Liver (tissue), 9 donors: ENCODE results near the gene ANKRD10. TPM values are rescaled to one million over a fixed set of nuclear protein-coding genes. Genes with fewer than 3 reads are reported as not detected.

ENCODE experiments used
- DNase-seq: peaks from one replicate; pipeline ENCODE4 v3.0.0-alpha.2; 2017; ENCODE audit warnings: low spot score
- H3K27ac ChIP-seq, 2 donors: one replicate each; pipeline ENCODE4 v1.7.0; 2013; ENCODE audit warnings: inconsistent platforms in 2 of 2, low read length in 2 of 2, control low read depth in 1 of 2, low read depth in 1 of 2, mild to moderate bottlenecking in 1 of 2
- H3K27me3 ChIP-seq, 4 donors: one replicate each; pipeline versions ENCODE4 v1.6.1 to v1.7.0; 2013; ENCODE audit warnings: low read length in 3 of 4, inconsistent platforms in 1 of 4, mild to moderate bottlenecking in 1 of 4, moderate library complexity in 1 of 4; ENCODE audit not compliant: control insufficient read depth in 4 of 4, insufficient read depth in 4 of 4
- H3K36me3 ChIP-seq, 4 donors: one replicate each; pipeline versions ENCODE4 v1.6.1 to v1.7.0; 2013; ENCODE audit warnings: low read length in 3 of 4, mild to moderate bottlenecking in 3 of 4, low read depth in 1 of 4, moderate library complexity in 1 of 4; ENCODE audit not compliant: control insufficient read depth in 4 of 4, insufficient read depth in 3 of 4
- H3K4me1 ChIP-seq, 4 donors: one replicate each; pipeline versions ENCODE4 v1.6.1 to v1.7.0; 2013; ENCODE audit warnings: low read length in 3 of 4, mild to moderate bottlenecking in 3 of 4, moderate library complexity in 1 of 4; ENCODE audit not compliant: control insufficient read depth in 4 of 4, insufficient read depth in 4 of 4
- H3K4me3 ChIP-seq, 3 donors: one replicate each; pipeline versions ENCODE4 v1.6.1 to v1.7.0; 2013; ENCODE audit warnings: low read length in 3 of 3, control low read depth in 1 of 3, low read depth in 1 of 3, mild to moderate bottlenecking in 1 of 3
- H3K9ac ChIP-seq, 2 donors: one replicate each; pipeline ENCODE4 v1.7.0; 2013; ENCODE audit warnings: low read length in 2 of 2, mild to moderate bottlenecking in 2 of 2, moderate library complexity in 2 of 2, control low read depth in 1 of 2, low read depth in 1 of 2
- H3K9me3 ChIP-seq, 4 donors: one replicate each; pipeline versions ENCODE4 v1.6.1 to v1.7.0; 2013; ENCODE audit warnings: low read length in 3 of 4; ENCODE audit not compliant: control insufficient read depth in 4 of 4
- EGR1 ChIP-seq, 2 donors: IDR thresholded peaks; 2 replicates each; pipeline ENCODE4 v1.6.1; 2016 to 2018; ENCODE audit warnings: antibody characterized with exemption in 2 of 2, low read depth in 2 of 2
- FOXA1 ChIP-seq: IDR thresholded peaks from 2 replicates; pipeline ENCODE4 v1.6.1; 2016; ENCODE audit warnings: antibody characterized with exemption
- FOXA2 ChIP-seq: IDR thresholded peaks from 2 replicates; pipeline ENCODE4 v1.6.1; 2016; ENCODE audit warnings: antibody characterized with exemption
- GABPA ChIP-seq, 2 donors: IDR thresholded peaks in 1 of 2; conservative IDR thresholded peaks in 1 of 2; 2 replicates each; pipeline ENCODE4 v1.6.1; 2016; ENCODE audit warnings: antibody characterized with exemption in 2 of 2, mild to moderate bottlenecking in 1 of 2, moderate library complexity in 1 of 2
- HNF4A ChIP-seq, 2 donors: conservative IDR thresholded peaks; 2 replicates each; pipeline ENCODE4 v1.6.1; 2016; ENCODE audit warnings: antibody characterized with exemption in 2 of 2, mild to moderate bottlenecking in 2 of 2
- HNF4G ChIP-seq: IDR thresholded peaks from 2 replicates; pipeline ENCODE4 v1.6.1; 2016; ENCODE audit warnings: antibody characterized with exemption
- NR2F2 ChIP-seq: IDR thresholded peaks from 2 replicates; pipeline ENCODE4 v1.6.1; 2016; ENCODE audit warnings: antibody characterized with exemption
- RAD21 ChIP-seq, 2 donors: IDR thresholded peaks; 2 replicates each; pipeline ENCODE4 v1.6.1; 2016; ENCODE audit warnings: antibody characterized with exemption in 2 of 2, mild to moderate bottlenecking in 2 of 2
- SP1 ChIP-seq: IDR thresholded peaks from 2 replicates; pipeline ENCODE4 v1.6.1; 2018; ENCODE audit warnings: antibody characterized with exemption, mild to moderate bottlenecking
- TAF1 ChIP-seq: conservative IDR thresholded peaks from 2 replicates; pipeline ENCODE4 v1.6.1; 2016; ENCODE audit warnings: antibody characterized with exemption, mild to moderate bottlenecking
- YY1 ChIP-seq: IDR thresholded peaks from 2 replicates; pipeline ENCODE4 v1.6.1; 2016; ENCODE audit warnings: antibody characterized with exemption, mild to moderate bottlenecking
- WGBS: extraction: QIAGEN DNeasy Blood & Tissue Kit; methylation state at CpG from one replicate; pipeline ENCODE4 v1.1.7; 2013; 5-methylcytosine and 5-hydroxymethylcytosine counted together
- polyA plus RNA-seq, 2 donors: library from polyadenylated mRNA; stranded (reverse) in 1 of 2; unstranded in 1 of 2; fragments of 200-250 nt in 1 of 2; fragments of >200 nt in 1 of 2; fragmentation: Nextera tagmentation in 1 of 2; extraction: Ambion mirVana in 1 of 2; gene quantifications; one replicate each; pipeline versions ENCODE4 v1.2.1 to v1.2.3, GENCODE V29; 2013 to 2015
- total RNA-seq, 2 donors: library from RNA; depleted of rRNA; stranded (reverse); fragments of >200 nt; gene quantifications; one replicate each; pipeline ENCODE4 v1.2.3, GENCODE V29; 2014
- TF ChIP-seq, protein P1 (sequence below): fragments of 150-350 bp; IDR thresholded peaks from 2 replicates; pipeline ENCODE4 v1.5.1; 2017; ENCODE audit warnings: improper control_type of control experiment, low read depth, low read length; ENCODE audit not compliant: missing input control
- TF ChIP-seq, protein P2 (sequence below): IDR thresholded peaks from 2 replicates; pipeline ENCODE4 v1.6.1; 2016; ENCODE audit warnings: antibody characterized with exemption
- TF ChIP-seq, protein P3 (sequence below): IDR thresholded peaks from 2 replicates; pipeline ENCODE4 v1.6.1; 2016; ENCODE audit warnings: antibody characterized with exemption
- TF ChIP-seq, protein P4 (sequence below): IDR thresholded peaks from 2 replicates; pipeline ENCODE4 v1.6.1; 2016; ENCODE audit warnings: antibody characterized with exemption
- TF ChIP-seq, protein P5 (sequence below): IDR thresholded peaks from 2 replicates; pipeline ENCODE4 v1.6.1; 2016; ENCODE audit warnings: antibody characterized with exemption, mild to moderate bottlenecking
- donor health status: healthy.
- donor health status: healthy.
- donor health status: healthy.
- donor health status: healthy.
- donor health status: healthy.

The ANKRD10 gene
- total and polyA plus RNA-seq, 4 donors, result 18.8 to 74.1 (median 52.9) TPM

DNA sequence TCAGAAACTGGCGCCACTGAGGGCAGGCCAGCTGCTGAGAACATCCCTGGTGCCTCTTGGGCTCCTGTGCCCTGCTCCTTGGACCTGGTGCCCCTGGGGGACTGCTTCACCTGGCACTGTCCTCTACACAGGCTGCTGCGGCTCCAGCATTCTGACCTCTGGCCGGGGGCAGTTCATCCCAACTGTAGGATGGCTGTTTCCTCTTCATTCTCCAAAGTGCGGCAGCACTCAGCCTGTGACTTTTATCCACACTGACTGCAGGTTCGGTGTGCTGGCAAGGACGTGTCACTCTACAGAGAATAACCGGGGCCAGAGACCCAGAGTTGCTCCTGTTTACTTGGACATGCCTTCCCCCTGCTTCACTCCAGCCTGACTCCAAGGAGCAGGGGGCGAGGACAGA lies 7.6 kb upstream of the ANKRD10 start (continued):
- no peak for TF ChIP-seq NR2F2
- no peak for TF ChIP-seq FOXA1
- TF ChIP-seq GABPA (IDR thresholded peaks at IDR 0.05 in 1 of 2, conservative IDR thresholded peaks at IDR 0.05 in 1 of 2), result no peak
- TF ChIP-seq, protein P1, sequence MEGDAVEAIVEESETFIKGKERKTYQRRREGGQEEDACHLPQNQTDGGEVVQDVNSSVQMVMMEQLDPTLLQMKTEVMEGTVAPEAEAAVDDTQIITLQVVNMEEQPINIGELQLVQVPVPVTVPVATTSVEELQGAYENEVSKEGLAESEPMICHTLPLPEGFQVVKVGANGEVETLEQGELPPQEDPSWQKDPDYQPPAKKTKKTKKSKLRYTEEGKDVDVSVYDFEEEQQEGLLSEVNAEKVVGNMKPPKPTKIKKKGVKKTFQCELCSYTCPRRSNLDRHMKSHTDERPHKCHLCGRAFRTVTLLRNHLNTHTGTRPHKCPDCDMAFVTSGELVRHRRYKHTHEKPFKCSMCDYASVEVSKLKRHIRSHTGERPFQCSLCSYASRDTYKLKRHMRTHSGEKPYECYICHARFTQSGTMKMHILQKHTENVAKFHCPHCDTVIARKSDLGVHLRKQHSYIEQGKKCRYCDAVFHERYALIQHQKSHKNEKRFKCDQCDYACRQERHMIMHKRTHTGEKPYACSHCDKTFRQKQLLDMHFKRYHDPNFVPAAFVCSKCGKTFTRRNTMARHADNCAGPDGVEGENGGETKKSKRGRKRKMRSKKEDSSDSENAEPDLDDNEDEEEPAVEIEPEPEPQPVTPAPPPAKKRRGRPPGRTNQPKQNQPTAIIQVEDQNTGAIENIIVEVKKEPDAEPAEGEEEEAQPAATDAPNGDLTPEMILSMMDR, result no peak
- TF ChIP-seq, protein P2, sequence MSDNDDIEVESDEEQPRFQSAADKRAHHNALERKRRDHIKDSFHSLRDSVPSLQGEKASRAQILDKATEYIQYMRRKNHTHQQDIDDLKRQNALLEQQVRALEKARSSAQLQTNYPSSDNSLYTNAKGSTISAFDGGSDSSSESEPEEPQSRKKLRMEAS, result no peak
- no peak for TF ChIP-seq TAF1
- no peak for TF ChIP-seq HNF4A (conservative IDR thresholded peaks at IDR 0.05)

DNA sequence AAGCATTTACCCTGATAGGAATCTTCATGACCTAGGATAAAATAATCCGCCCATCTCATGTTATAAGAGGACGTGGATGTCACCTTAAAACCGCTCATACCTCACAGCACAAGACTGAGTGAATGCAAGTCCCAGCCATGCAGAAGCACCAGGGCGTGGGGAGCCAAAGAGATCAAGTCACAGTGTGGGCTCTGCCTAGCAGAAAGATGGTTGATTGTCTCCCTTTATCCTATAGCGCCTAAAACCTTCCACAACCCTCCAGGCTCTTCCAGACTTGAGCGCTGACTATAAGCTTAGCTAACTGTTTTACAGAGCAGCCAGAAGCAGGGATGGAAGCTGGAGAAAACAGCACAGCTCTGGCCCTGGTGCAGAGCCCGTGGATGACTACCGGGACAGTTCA lies 6.8 kb upstream of the ANKRD10 start:
- peaks cover 0 to under 1% (median 0%) of the 10 kb centered on the region in 4 donors for H3K4me1 ChIP-seq
- 89% methylated on average over 8 of the region's 8 CpGs for WGBS
- DNase-seq, result no peak
- H3K27me3 ChIP-seq, result no peaks in the 10 kb centered on the region
- H3K9ac ChIP-seq, result no peak overlapping the region
- TF ChIP-seq GABPA (IDR thresholded peaks at IDR 0.05 in 1 of 2, conservative IDR thresholded peaks at IDR 0.05 in 1 of 2) (no peak), SP1 (no peak), HNF4G (no peak), YY1 (no peak), NR2F2 (no peak), EGR1 (IDR thresholded peaks at IDR 0.05; ENCODE audit: low read depth in 2 of 2) (no peak), HNF4A (conservative IDR thresholded peaks at IDR 0.05) (no peak), RAD21 (IDR thresholded peaks at IDR 0.05) (no peak)
- TF ChIP-seq, protein P3, sequence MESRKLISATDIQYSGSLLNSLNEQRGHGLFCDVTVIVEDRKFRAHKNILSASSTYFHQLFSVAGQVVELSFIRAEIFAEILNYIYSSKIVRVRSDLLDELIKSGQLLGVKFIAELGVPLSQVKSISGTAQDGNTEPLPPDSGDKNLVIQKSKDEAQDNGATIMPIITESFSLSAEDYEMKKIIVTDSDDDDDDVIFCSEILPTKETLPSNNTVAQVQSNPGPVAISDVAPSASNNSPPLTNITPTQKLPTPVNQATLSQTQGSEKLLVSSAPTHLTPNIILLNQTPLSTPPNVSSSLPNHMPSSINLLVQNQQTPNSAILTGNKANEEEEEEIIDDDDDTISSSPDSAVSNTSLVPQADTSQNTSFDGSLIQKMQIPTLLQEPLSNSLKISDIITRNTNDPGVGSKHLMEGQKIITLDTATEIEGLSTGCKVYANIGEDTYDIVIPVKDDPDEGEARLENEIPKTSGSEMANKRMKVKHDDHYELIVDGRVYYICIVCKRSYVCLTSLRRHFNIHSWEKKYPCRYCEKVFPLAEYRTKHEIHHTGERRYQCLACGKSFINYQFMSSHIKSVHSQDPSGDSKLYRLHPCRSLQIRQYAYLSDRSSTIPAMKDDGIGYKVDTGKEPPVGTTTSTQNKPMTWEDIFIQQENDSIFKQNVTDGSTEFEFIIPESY, result no peak
- TF ChIP-seq, protein P1, result no peak
- TF ChIP-seq, protein P4, sequence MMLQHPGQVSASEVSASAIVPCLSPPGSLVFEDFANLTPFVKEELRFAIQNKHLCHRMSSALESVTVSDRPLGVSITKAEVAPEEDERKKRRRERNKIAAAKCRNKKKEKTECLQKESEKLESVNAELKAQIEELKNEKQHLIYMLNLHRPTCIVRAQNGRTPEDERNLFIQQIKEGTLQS, result no peak
- no peak overlapping the region for H3K27ac ChIP-seq
- H3K36me3 ChIP-seq, result no peaks in the 10 kb centered on the region
- no peaks in the 10 kb centered on the region for H3K9me3 ChIP-seq
- H3K4me3 ChIP-seq, result no peak overlapping the region

DNA sequence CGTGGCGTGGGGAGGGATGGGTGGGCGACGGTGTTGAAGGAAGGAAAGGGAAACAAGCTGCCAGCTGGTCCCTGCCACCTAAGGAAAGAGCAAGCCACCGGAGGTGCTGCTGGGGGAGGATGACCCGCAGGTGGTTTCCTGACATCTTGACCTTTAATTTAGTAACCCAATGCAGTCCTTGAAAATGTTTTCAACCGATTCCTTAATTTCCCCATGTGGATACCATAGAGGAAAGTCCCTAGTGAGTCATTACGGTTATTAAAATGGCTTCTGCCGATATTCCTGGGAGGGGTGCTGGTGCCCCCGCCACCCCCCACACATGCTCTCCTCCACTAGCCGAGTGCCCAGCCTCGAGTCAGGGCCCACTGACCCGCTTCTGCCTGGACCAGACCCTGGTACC lies 6.3 kb upstream of the ANKRD10 start:
- no peak overlapping the region for H3K9ac ChIP-seq
- H3K9me3 ChIP-seq, result no peaks in the 10 kb centered on the region
- H3K36me3 ChIP-seq, result no peaks in the 10 kb centered on the region
- H3K4me3 ChIP-seq, result no peak overlapping the region
- TF ChIP-seq FOXA2, result no peak
- TF ChIP-seq EGR1 (IDR thresholded peaks at IDR 0.05; ENCODE audit: low read depth in 2 of 2), result no peak
- TF ChIP-seq, protein P1, result no peak
- TF ChIP-seq GABPA (IDR thresholded peaks at IDR 0.05 in 1 of 2, conservative IDR thresholded peaks at IDR 0.05 in 1 of 2), result no peak
- no peak for TF ChIP-seq HNF4A (conservative IDR thresholded peaks at IDR 0.05)
- no peak for TF ChIP-seq TAF1
- TF ChIP-seq, protein P5, sequence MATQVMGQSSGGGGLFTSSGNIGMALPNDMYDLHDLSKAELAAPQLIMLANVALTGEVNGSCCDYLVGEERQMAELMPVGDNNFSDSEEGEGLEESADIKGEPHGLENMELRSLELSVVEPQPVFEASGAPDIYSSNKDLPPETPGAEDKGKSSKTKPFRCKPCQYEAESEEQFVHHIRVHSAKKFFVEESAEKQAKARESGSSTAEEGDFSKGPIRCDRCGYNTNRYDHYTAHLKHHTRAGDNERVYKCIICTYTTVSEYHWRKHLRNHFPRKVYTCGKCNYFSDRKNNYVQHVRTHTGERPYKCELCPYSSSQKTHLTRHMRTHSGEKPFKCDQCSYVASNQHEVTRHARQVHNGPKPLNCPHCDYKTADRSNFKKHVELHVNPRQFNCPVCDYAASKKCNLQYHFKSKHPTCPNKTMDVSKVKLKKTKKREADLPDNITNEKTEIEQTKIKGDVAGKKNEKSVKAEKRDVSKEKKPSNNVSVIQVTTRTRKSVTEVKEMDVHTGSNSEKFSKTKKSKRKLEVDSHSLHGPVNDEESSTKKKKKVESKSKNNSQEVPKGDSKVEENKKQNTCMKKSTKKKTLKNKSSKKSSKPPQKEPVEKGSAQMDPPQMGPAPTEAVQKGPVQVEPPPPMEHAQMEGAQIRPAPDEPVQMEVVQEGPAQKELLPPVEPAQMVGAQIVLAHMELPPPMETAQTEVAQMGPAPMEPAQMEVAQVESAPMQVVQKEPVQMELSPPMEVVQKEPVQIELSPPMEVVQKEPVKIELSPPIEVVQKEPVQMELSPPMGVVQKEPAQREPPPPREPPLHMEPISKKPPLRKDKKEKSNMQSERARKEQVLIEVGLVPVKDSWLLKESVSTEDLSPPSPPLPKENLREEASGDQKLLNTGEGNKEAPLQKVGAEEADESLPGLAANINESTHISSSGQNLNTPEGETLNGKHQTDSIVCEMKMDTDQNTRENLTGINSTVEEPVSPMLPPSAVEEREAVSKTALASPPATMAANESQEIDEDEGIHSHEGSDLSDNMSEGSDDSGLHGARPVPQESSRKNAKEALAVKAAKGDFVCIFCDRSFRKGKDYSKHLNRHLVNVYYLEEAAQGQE, result no peak
- no peak for TF ChIP-seq RAD21 (IDR thresholded peaks at IDR 0.05)
- no peaks in the 10 kb centered on the region for H3K27me3 ChIP-seq
- no peak overlapping the region for H3K27ac ChIP-seq
- 69% methylated on average over 13 of the region's 13 CpGs for WGBS
- H3K4me1 ChIP-seq, result peaks cover 0 to 5% (median 0%) of the 10 kb centered on the region in 4 donors
- no peak for DNase-seq
